HEK293 (cell line): ENCODE results near the gene NMD3.

Experiments
- CTCF ChIA-PET: fragments of 350-600 bp; formaldehyde crosslinking; extraction: SDS; loops from one replicate; lab custom pipeline; 2021; ENCODE audit warnings: antibody characterized with exemption; lab: Yijun Ruan, JAX
- POLR2A ChIA-PET: fragments of 300-600 bp; formaldehyde crosslinking; extraction: SDS; loops from one replicate; lab custom pipeline; 2020; ENCODE audit warnings: antibody characterized with exemption, inconsistent platforms; lab: Yijun Ruan, JAX
- H3K27ac ChIP-seq: fragments of 200-500 bp; sonication (Bioruptor generic); 2 replicates; pipeline ENCODE4 v1.5.1; 2014; ENCODE audit warnings: low read depth, low read length, control low read depth, inconsistent platforms; ENCODE audit errors: extremely low read depth
- H3K36me3 ChIP-seq, 2 experiments: fragments of 200-500 bp in 1 of 2; sonication (Bioruptor generic) in 1 of 2; 1 replicate in 1 of 2; 2 replicates in 1 of 2; pipeline ENCODE4 v1.5.1; 2014 to 2017; ENCODE audit warnings: inconsistent platforms in 2 of 2, low read length in 2 of 2; ENCODE audit not compliant: control insufficient read depth in 2 of 2, insufficient read depth in 1 of 2
- H3K4me1 ChIP-seq: fragments of 200-500 bp; sonication (Bioruptor generic); 2 replicates; pipeline ENCODE4 v1.5.1; 2014; ENCODE audit warnings: mild to moderate bottlenecking, low read length, inconsistent platforms; ENCODE audit not compliant: control insufficient read depth, insufficient read depth
- H3K4me3 ChIP-seq: 2 replicates; pipeline ENCODE4 v1.5.1; 2011; ENCODE audit warnings: low read depth, mild to moderate bottlenecking, control low read depth, low read length, moderate library complexity
- H3K9me3 ChIP-seq: fragments of 200-500 bp; sonication (Bioruptor generic); 2 replicates; pipeline ENCODE4 v1.5.1; 2014; ENCODE audit warnings: low read depth, low read length, inconsistent platforms; ENCODE audit not compliant: control insufficient read depth, insufficient read depth
- ATF2 ChIP-seq: fragments of 450-650 bp; formaldehyde crosslinking; IDR thresholded peaks from 2 replicates; pipeline ENCODE4 v1.5.1; 2016; ENCODE audit warnings: missing biosample characterization, missing genetic modification characterization, low read depth
- BCL6B ChIP-seq: fragments of 450-650 bp; formaldehyde crosslinking; IDR thresholded peaks from 2 replicates; pipeline ENCODE4 v1.5.1; 2017; ENCODE audit warnings: missing biosample characterization, missing genetic modification characterization
- FEZF1 ChIP-seq: fragments of 450-650 bp; formaldehyde crosslinking; IDR thresholded peaks from 2 replicates; pipeline ENCODE4 v1.5.1; 2016; ENCODE audit warnings: missing biosample characterization, missing genetic modification characterization
- KLF10 ChIP-seq: fragments of 450-650 bp; IDR thresholded peaks from 2 replicates; pipeline ENCODE4 v1.5.1; 2018; ENCODE audit warnings: missing biosample characterization, mild to moderate bottlenecking, missing genetic modification characterization
- KLF16 ChIP-seq: fragments of 450-650 bp; formaldehyde crosslinking; IDR thresholded peaks from 2 replicates; pipeline ENCODE4 v1.5.1; 2017; ENCODE audit warnings: missing biosample characterization, missing genetic modification characterization
- MZF1 ChIP-seq: fragments of 450-650 bp; formaldehyde crosslinking; IDR thresholded peaks from 2 replicates; pipeline ENCODE4 v1.5.1; 2017; ENCODE audit warnings: missing biosample characterization, missing genetic modification characterization, borderline replicate concordance
- SCRT1 ChIP-seq: fragments of 450-650 bp; formaldehyde crosslinking; IDR thresholded peaks from 2 replicates; pipeline ENCODE4 v1.5.1; 2016; ENCODE audit warnings: missing biosample characterization, missing genetic modification characterization, borderline replicate concordance
- SETDB1 ChIP-seq: IDR thresholded peaks from one replicate; pipeline ENCODE4 v1.6.1; 2017; ENCODE audit warnings: mild to moderate bottlenecking, low read length, moderate library complexity, mixed read lengths; ENCODE audit not compliant: insufficient read length
- ZBTB44 ChIP-seq: fragments of 450-650 bp; IDR thresholded peaks from 2 replicates; pipeline ENCODE4 v1.5.1; 2018; ENCODE audit warnings: missing biosample characterization, mild to moderate bottlenecking, missing genetic modification characterization
- ZBTB48 ChIP-seq: fragments of 450-650 bp; formaldehyde crosslinking; IDR thresholded peaks from 2 replicates; pipeline ENCODE4 v1.5.1; 2016; ENCODE audit warnings: missing biosample characterization, missing genetic modification characterization
- ZNF112 ChIP-seq: fragments of 450-650 bp; formaldehyde crosslinking; IDR thresholded peaks from 2 replicates; pipeline ENCODE4 v1.5.0; 2017; ENCODE audit warnings: missing biosample characterization, missing genetic modification characterization
- ZNF155 ChIP-seq: fragments of 450-650 bp; formaldehyde crosslinking; IDR thresholded peaks from 2 replicates; pipeline ENCODE4 v1.5.1; 2016; ENCODE audit warnings: missing biosample characterization, missing genetic modification characterization
- ZNF174 ChIP-seq: fragments of 450-650 bp; formaldehyde crosslinking; IDR thresholded peaks from 2 replicates; pipeline ENCODE4 v1.5.0; 2017; ENCODE audit warnings: missing biosample characterization, mild to moderate bottlenecking, missing genetic modification characterization
- ZNF19 ChIP-seq: fragments of 450-650 bp; formaldehyde crosslinking; IDR thresholded peaks from 2 replicates; pipeline ENCODE4; 2016; ENCODE audit warnings: missing biosample characterization, missing genetic modification characterization, low read depth
- ZNF311 ChIP-seq: fragments of 450-650 bp; formaldehyde crosslinking; IDR thresholded peaks from 2 replicates; pipeline ENCODE4 v1.5.1; 2017; ENCODE audit warnings: missing biosample characterization, missing genetic modification characterization, borderline replicate concordance
- ZNF548 ChIP-seq: fragments of 450-650 bp; formaldehyde crosslinking; IDR thresholded peaks from 2 replicates; pipeline ENCODE4 v1.5.1; 2016; ENCODE audit warnings: missing biosample characterization, missing genetic modification characterization
- ZNF549 ChIP-seq: fragments of 450-650 bp; IDR thresholded peaks from 2 replicates; pipeline ENCODE4 v1.5.1; 2018; ENCODE audit warnings: missing biosample characterization, missing genetic modification characterization, mild to moderate bottlenecking, inconsistent platforms, moderate library complexity
- ZNF558 ChIP-seq: fragments of 450-650 bp; formaldehyde crosslinking; IDR thresholded peaks from 2 replicates; pipeline ENCODE4 v1.5.1; 2016; ENCODE audit warnings: missing biosample characterization, missing genetic modification characterization
- ZNF571 ChIP-seq: fragments of 450-650 bp; formaldehyde crosslinking; IDR thresholded peaks from 2 replicates; pipeline ENCODE4 v1.5.0; 2017; ENCODE audit warnings: missing biosample characterization, missing genetic modification characterization
- ZNF629 ChIP-seq: fragments of 450-650 bp; formaldehyde crosslinking; IDR thresholded peaks from 2 replicates; pipeline ENCODE4 v1.5.1; 2017; ENCODE audit warnings: missing biosample characterization, missing genetic modification characterization
- ZNF639 ChIP-seq: fragments of 450-650 bp; formaldehyde crosslinking; IDR thresholded peaks from 2 replicates; pipeline ENCODE4 v1.5.1; 2016; ENCODE audit warnings: missing biosample characterization, missing genetic modification characterization
- ZNF707 ChIP-seq: fragments of 450-650 bp; formaldehyde crosslinking; IDR thresholded peaks from 2 replicates; pipeline ENCODE4 v1.5.1; 2016; ENCODE audit warnings: missing biosample characterization, missing genetic modification characterization
- ZSCAN18 ChIP-seq: fragments of 450-650 bp; formaldehyde crosslinking; IDR thresholded peaks from 2 replicates; pipeline ENCODE4 v1.5.1; 2016; ENCODE audit warnings: missing biosample characterization, missing genetic modification characterization
- ZSCAN5A ChIP-seq: fragments of 450-650 bp; formaldehyde crosslinking; IDR thresholded peaks from 2 replicates; pipeline ENCODE4 v1.5.1; 2016; ENCODE audit warnings: missing biosample characterization, missing genetic modification characterization

The NMD3 gene

GRCh38 chr3:161236240-161236639 lies 15.1 kb downstream of the NMD3 start:
- Histone ChIP-seq H3K4me3 (no peak overlapping the region), H3K9me3 (no peaks in the 10 kb centered on the region), H3K27ac (no peak overlapping the region), H3K36me3 (peaks cover 18 to 80% of the 10 kb centered on the region in 2 experiments), H3K4me1 (no peaks in the 10 kb centered on the region)
- ChIA-PET CTCF (no interaction called here), POLR2A (no interaction called here)
- TF ChIP-seq ZNF558 (tag by site-specific recombination): no peak
- no peak for TF ChIP-seq ATF2 (tag by site-specific recombination)
- TF ChIP-seq BCL6B (tag by site-specific recombination): no peak
- TF ChIP-seq ZNF19: no peak
- TF ChIP-seq KLF10: no peak
- TF ChIP-seq SETDB1: no peak
- TF ChIP-seq ZNF155: no peak

GRCh38 chr3:161239700-161240099 lies 18.6 kb downstream of the NMD3 start:
- no peak overlapping the region for H3K4me3 ChIP-seq
- H3K36me3 ChIP-seq: peaks cover 27 to 81% of the 10 kb centered on the region in 2 experiments
- no peak overlapping the region for H3K27ac ChIP-seq
- no peaks in the 10 kb centered on the region for H3K4me1 ChIP-seq
- no peaks in the 10 kb centered on the region for H3K9me3 ChIP-seq
- TF ChIP-seq ZSCAN5A (tag by site-specific recombination) (no peak), ZNF311 (no peak), ZNF549 (tag by site-specific recombination) (no peak)
- POLR2A ChIA-PET: interaction anchor here (0.6 kb wide), 1 partner anchor 18 kb away, joined by 4 read pairs; no protein-coding TSS in a partner anchor
- CTCF ChIA-PET: interaction anchor here (0.7 kb wide), 1 partner anchor 35 kb away, joined by 5 read pairs; no protein-coding TSS in a partner anchor

- peaks cover 43 to 78% of the 10 kb centered on the region in 2 experiments for H3K36me3 ChIP-seq
- TF ChIP-seq MZF1 (tag by site-specific recombination) (no peak), ZNF707 (no peak), FEZF1 (no peak), ZBTB48 (tag by site-specific recombination) (no peak), KLF16 (tag by site-specific recombination) (no peak), ZNF174 (no peak), ZSCAN18 (tag by site-specific recombination) (no peak), ZNF639 (no peak), ZNF629 (tag by site-specific recombination) (no peak), ZBTB44 (tag by site-specific recombination) (no peak), ZNF571 (tag by site-specific recombination) (no peak), SCRT1 (no peak), ZNF112 (tag by site-specific recombination) (no peak), ZNF548 (tag by site-specific recombination) (no peak)
Measured at GRCh38 chr3:161244538-161244937, 23.4 kb downstream of the NMD3 start.

More at GRCh38 chr3:161244538-161244937, 23.4 kb downstream of the NMD3 start:
- Histone ChIP-seq H3K4me3 (no peak overlapping the region), H3K4me1 (no peaks in the 10 kb centered on the region), H3K27ac (no peak overlapping the region), H3K9me3 (no peaks in the 10 kb centered on the region)
- ChIA-PET CTCF (interaction anchor here (0.6 kb wide), 1 partner anchor 172 kb away, joined by 3 read pairs; no protein-coding TSS in a partner anchor), POLR2A (no interaction called here)
